GM12801 (cell line): ENCODE results near the gene NTM.

Experiments used
- TF ChIP-seq, protein P1 (sequence below): IDR thresholded peaks from one replicate; pipeline ENCODE4 v1.5.1; 2011; ENCODE audit warnings: control low read depth; ENCODE audit not compliant: insufficient read length; ENCODE audit errors: extremely low read depth

NTM gene

DNA sequence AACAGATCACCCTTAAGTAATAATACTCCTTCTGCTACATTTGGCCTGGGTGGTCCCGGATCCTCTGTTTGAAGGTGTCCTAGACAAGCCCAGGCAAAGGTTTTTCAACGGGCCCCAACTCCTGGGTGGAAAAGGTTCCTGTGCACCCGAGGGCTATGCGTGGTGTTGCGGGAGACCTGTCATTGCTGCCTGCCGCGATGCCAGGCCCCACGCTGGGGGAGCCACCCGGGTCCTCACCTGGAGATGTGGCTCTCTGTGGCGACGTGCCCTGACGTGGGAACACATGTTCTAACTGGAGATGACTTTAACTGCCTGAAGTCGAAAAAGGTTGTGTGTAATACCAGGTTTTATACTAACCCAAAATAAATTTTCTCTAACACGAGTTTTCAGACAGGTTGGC is 467.1 kb downstream of the NTM start:
- TF ChIP-seq, protein P1, sequence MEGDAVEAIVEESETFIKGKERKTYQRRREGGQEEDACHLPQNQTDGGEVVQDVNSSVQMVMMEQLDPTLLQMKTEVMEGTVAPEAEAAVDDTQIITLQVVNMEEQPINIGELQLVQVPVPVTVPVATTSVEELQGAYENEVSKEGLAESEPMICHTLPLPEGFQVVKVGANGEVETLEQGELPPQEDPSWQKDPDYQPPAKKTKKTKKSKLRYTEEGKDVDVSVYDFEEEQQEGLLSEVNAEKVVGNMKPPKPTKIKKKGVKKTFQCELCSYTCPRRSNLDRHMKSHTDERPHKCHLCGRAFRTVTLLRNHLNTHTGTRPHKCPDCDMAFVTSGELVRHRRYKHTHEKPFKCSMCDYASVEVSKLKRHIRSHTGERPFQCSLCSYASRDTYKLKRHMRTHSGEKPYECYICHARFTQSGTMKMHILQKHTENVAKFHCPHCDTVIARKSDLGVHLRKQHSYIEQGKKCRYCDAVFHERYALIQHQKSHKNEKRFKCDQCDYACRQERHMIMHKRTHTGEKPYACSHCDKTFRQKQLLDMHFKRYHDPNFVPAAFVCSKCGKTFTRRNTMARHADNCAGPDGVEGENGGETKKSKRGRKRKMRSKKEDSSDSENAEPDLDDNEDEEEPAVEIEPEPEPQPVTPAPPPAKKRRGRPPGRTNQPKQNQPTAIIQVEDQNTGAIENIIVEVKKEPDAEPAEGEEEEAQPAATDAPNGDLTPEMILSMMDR, result no peak

DNA sequence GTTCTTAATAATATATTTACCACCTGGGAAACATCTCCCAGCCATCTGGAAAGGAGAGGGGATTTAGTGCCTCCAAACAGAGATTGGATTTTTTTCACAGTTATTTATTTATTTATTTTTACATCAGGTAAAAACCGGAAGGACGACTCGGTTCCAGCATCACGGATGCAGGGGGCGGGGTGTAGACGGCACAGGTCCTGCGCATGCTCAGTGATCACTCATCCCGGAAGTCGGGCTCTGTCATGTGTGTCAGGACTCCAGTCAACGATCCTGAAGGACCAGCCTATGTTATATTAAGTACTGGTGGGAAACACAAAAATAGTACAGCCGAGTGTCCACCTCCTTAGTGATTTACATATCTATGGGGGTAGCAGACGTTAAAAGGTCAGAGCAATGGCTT is 467.6 kb downstream of the NTM start:
- TF ChIP-seq, protein P1, result no peak

DNA sequence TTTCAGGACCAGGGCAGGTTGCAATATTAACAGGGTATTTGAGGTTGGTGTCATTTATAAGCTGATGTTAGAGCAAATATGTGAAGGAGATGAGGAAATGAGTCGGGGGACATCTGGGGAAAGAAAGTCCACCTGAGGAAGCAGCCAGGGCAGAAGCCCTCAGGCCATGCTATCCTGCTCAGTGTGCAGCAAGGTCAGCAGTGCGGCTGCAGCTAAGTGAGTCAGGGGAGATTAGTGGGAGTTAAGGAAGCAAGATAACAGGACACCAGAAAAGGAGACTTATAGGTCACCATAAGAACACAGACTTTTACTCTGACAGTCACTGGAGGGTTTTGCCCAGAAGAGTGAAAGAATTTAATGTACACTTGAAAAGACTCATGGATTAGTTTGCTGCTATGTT is 468.9 kb downstream of the NTM start:
- TF ChIP-seq, protein P1, result no peak

DNA sequence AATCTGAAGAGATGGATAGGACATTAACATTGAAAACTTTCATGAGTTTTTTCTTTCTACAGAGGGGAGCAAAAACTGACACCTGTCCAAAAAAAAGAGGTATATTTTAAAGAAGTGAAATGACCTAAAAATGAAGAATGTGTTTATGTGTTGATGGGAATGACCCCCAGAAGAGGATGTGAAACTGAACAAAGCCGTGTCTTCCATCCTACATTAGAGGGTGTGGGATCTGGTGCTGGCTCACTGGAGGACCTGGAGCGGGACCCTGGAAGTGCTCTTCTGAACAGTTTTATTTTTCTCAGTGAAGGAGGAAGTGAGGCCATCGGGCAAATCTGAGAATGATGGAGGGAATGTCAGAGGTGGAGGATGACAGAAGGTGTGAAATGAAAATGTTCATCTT is 470.1 kb downstream of the NTM start:
- TF ChIP-seq, protein P1, result no peak

DNA sequence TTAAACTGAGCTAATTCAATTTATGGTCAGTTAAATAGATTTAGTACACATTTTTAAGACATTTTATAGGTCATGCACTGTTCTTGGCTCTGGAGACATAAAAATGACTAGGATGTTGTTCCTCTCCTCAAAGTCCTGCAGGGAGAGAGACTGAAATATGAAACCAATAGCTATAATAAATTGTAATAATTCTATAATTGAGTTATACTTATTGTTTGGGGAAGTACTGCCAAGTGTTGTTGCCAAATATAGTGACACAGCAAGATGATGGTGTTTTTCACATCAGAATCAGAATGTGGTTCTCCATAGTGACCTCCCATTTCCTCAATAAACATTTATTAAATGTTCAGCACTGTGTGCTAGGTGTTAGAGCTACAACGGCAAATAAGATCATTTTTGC is 470.6 kb downstream of the NTM start:
- TF ChIP-seq, protein P1, result no peak

DNA sequence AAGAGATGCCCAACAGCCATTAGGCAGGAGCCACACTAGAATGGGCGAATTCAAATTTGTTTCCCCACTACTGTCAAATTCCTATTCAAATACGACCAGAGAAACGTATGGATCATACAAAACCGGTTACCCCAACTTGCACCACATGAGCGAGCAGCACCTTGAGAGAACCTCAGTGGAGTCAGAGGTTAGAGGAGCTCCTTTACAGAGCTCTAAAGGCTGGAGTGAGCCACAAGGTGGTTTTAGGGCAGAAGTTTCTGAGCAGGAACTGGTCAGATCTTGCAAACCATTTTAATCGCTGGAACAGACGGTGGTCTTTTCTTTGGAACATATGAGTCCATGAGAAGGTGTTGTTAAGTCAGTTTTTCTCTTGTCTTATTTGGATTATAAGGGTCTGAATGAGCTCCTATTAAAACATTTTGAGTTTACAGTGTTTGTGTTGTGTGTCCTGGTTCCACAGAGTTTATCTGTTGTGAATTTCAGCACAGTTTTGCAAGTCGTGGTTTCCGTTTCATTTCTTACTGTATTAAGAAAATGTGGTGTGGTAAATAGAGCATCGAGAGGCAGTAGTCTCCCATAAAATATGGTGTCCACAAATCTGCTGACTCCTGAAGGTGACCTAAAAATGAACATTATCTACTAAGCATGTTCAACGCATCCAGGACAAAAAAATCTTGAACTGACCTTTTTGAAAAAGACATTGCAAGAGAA is 471.7 kb downstream of the NTM start:
- TF ChIP-seq, protein P1, result no peak

DNA sequence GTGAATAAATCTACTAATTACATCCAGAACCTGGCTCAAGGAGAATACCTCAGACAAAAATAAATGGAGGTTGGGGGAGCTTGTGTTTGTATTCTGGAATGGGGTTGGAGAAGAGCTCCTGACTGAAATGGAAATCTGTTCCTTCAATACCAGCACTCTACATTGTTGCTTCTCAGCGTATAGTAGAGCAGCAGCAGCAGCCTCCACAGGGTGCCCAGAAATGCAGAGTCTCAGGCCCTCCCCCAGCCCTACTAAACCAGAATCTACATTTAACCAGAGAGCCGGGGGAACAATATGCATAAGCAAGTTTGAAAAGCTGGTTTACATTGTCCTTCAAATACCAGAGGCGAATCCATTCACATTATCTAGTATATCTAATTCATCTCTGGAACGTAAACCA is 474.8 kb downstream of the NTM start:
- TF ChIP-seq, protein P1, result no peak
